Measurements from ENCODE around the gene ANKHD1. TPM values are rescaled to one million over a fixed set of nuclear protein-coding genes. Genes with fewer than 3 reads are reported as not detected.

The ANKHD1 gene
- total RNA-seq, 1 experiment from 2014 or later: 109 TPM

DNA sequence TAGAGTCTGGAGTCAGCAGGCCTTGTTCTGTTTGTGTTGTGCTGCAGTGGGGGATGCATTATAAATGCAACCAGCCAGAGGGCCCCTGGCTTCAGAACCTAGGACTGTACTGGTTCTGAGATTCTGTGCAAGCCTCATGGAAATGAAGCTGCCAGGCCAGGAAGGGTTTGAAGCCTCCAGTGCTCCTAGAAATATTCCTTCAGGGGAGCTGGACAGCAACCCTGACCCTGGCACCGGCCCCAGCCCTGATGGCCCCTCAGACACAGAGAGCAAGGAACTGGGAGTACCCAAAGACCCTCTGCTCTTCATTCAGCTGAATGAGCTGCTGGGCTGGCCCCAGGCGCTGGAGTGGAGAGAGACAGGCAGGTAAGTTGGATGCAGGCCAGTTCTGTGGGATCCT lies 41.5 kb upstream of the ANKHD1 start, which contains the start of gene SLC4A9:
SLC4A9 (plus strand) TSS at position 94 of the 400 bp plus-strand sequence; CDS start at position 137, 43 bp downstream.
- H3K9me3 ChIP-seq (ENCODE audit: insufficient read depth, low read depth): no peaks in the 10 kb centered on the region
- no peak within 1 kb of the TSS for H3K27ac ChIP-seq
- H3K27me3 ChIP-seq (ENCODE audit: insufficient read depth, low read depth): no peaks in the 10 kb centered on the region
- DNase-seq: no peak
- H4K20me1 ChIP-seq (ENCODE audit: insufficient read depth): no peaks in the 10 kb centered on the region
- H3K4me2 ChIP-seq: no peak within 1 kb of the TSS
- BruUV-seq (replicated peaks): no TSS peak
- intact Hi-C loops (cut with micrococcal nuclease; ENCODE audit: unreplicated experiment): no loop called here
- H2AFZ ChIP-seq: no peak within 1 kb of the TSS
- H3F3A ChIP-seq (ENCODE audit: insufficient read depth, low read depth): no peaks in the 10 kb centered on the region
- H3K4me3 ChIP-seq: no peak within 1 kb of the TSS
- ChIA-PET CTCF (interaction anchor here (0.6 kb wide), 1 partner anchor 114 kb away, joined by 3 read pairs; no protein-coding TSS in a partner anchor), POLR2A (ENCODE audit: unreplicated experiment) (no interaction called here)
- no peaks in the 10 kb centered on the region for H3K4me1 ChIP-seq (replicated peaks; ENCODE audit: insufficient read depth)
- H3K9me2 ChIP-seq (ENCODE audit: insufficient read depth): no peaks in the 10 kb centered on the region
- TF ChIP-seq, protein P1, sequence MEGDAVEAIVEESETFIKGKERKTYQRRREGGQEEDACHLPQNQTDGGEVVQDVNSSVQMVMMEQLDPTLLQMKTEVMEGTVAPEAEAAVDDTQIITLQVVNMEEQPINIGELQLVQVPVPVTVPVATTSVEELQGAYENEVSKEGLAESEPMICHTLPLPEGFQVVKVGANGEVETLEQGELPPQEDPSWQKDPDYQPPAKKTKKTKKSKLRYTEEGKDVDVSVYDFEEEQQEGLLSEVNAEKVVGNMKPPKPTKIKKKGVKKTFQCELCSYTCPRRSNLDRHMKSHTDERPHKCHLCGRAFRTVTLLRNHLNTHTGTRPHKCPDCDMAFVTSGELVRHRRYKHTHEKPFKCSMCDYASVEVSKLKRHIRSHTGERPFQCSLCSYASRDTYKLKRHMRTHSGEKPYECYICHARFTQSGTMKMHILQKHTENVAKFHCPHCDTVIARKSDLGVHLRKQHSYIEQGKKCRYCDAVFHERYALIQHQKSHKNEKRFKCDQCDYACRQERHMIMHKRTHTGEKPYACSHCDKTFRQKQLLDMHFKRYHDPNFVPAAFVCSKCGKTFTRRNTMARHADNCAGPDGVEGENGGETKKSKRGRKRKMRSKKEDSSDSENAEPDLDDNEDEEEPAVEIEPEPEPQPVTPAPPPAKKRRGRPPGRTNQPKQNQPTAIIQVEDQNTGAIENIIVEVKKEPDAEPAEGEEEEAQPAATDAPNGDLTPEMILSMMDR (conservative IDR thresholded peaks at IDR 0.05): no peak
- no peak for TF ChIP-seq EZH2 (IDR thresholded peaks at IDR 0.05; ENCODE audit: low read depth)
- no peaks in the 10 kb centered on the region for H3K79me2 ChIP-seq (ENCODE audit: low read depth)
- no peaks in the 10 kb centered on the region for H3K36me3 ChIP-seq (ENCODE audit: low read depth)

GRCh38 chr5:140360681-140361479 lies 40.8 kb upstream of the ANKHD1 start:
- no peak for DNase-seq
- Histone ChIP-seq H3K36me3 (ENCODE audit: low read depth) (no peaks in the 10 kb centered on the region), H3K27me3 (ENCODE audit: insufficient read depth, low read depth) (no peaks in the 10 kb centered on the region), H3F3A (ENCODE audit: insufficient read depth, low read depth) (no peaks in the 10 kb centered on the region), H3K9me3 (ENCODE audit: insufficient read depth, low read depth) (no peaks in the 10 kb centered on the region), H3K27ac (no peak overlapping the region), H3K79me2 (ENCODE audit: low read depth) (no peaks in the 10 kb centered on the region), H3K9me2 (ENCODE audit: insufficient read depth) (no peaks in the 10 kb centered on the region), H4K20me1 (ENCODE audit: insufficient read depth) (no peaks in the 10 kb centered on the region), H2AFZ (no peak overlapping the region), H3K4me1 (replicated peaks; ENCODE audit: insufficient read depth) (no peaks in the 10 kb centered on the region), H3K4me2 (no peak overlapping the region), H3K4me3 (no peak overlapping the region)
- TF ChIP-seq EZH2 (IDR thresholded peaks at IDR 0.05; ENCODE audit: low read depth): no peak
- TF ChIP-seq, protein P1 (conservative IDR thresholded peaks at IDR 0.05): no peak
- no TSS peak for BruUV-seq (replicated peaks)
- CTCF ChIA-PET: interaction anchor here (0.6 kb wide), 2 partner anchors 115 to 278 kb away, joined by 3 to 4 read pairs; no protein-coding TSS in a partner anchor
- intact Hi-C loops (cut with micrococcal nuclease; ENCODE audit: unreplicated experiment): no loop called here
- POLR2A ChIA-PET (ENCODE audit: unreplicated experiment): no interaction called here

GRCh38 chr5:140361901-140362300 lies 39.7 kb upstream of the ANKHD1 start:
- no peaks in the 10 kb centered on the region for H3K9me2 ChIP-seq (ENCODE audit: insufficient read depth)
- TF ChIP-seq EZH2 (IDR thresholded peaks at IDR 0.05; ENCODE audit: low read depth): no peak
- TF ChIP-seq, protein P1 (conservative IDR thresholded peaks at IDR 0.05): no peak
- H3F3A ChIP-seq (ENCODE audit: insufficient read depth, low read depth): no peaks in the 10 kb centered on the region
- ChIA-PET POLR2A (ENCODE audit: unreplicated experiment) (no interaction called here), CTCF (no interaction called here)
- H3K27me3 ChIP-seq (ENCODE audit: insufficient read depth, low read depth): no peaks in the 10 kb centered on the region
- intact Hi-C loops (cut with micrococcal nuclease; ENCODE audit: unreplicated experiment): no loop called here
- DNase-seq: no peak
- no peak overlapping the region for H2AFZ ChIP-seq
- no peaks in the 10 kb centered on the region for H4K20me1 ChIP-seq (ENCODE audit: insufficient read depth)
- no peak overlapping the region for H3K4me2 ChIP-seq
- H3K36me3 ChIP-seq (ENCODE audit: low read depth): no peaks in the 10 kb centered on the region
- no peak overlapping the region for H3K4me3 ChIP-seq
- no peak overlapping the region for H3K27ac ChIP-seq
- BruUV-seq (replicated peaks): no TSS peak
- H3K4me1 ChIP-seq (replicated peaks; ENCODE audit: insufficient read depth): no peaks in the 10 kb centered on the region
- no peaks in the 10 kb centered on the region for H3K79me2 ChIP-seq (ENCODE audit: low read depth)
- H3K9me3 ChIP-seq (ENCODE audit: insufficient read depth, low read depth): no peaks in the 10 kb centered on the region
